Uterus (tissue), 2 donors: Measurements from ENCODE around the gene ALKBH3.

Source experiments
- CTCF ChIP-seq, 4 experiments: fragments of 200-600 bp in 2 of 4; fragments of 450-650 bp in 2 of 4; sonication (generic) in 2 of 4; IDR thresholded peaks; one replicate each; pipeline ENCODE4 v1.5.1; 2016 to 2019; ENCODE audit warnings: antibody characterized with exemption in 4 of 4, mild to moderate bottlenecking in 2 of 4, moderate library complexity in 1 of 4
- POLR2A ChIP-seq, 2 donors: fragments of 450-650 bp; IDR thresholded peaks; one replicate each; pipeline ENCODE4 v1.6.1; 2016; ENCODE audit warnings: antibody characterized with exemption in 2 of 2, mild to moderate bottlenecking in 1 of 2, moderate library complexity in 1 of 2

DNA sequence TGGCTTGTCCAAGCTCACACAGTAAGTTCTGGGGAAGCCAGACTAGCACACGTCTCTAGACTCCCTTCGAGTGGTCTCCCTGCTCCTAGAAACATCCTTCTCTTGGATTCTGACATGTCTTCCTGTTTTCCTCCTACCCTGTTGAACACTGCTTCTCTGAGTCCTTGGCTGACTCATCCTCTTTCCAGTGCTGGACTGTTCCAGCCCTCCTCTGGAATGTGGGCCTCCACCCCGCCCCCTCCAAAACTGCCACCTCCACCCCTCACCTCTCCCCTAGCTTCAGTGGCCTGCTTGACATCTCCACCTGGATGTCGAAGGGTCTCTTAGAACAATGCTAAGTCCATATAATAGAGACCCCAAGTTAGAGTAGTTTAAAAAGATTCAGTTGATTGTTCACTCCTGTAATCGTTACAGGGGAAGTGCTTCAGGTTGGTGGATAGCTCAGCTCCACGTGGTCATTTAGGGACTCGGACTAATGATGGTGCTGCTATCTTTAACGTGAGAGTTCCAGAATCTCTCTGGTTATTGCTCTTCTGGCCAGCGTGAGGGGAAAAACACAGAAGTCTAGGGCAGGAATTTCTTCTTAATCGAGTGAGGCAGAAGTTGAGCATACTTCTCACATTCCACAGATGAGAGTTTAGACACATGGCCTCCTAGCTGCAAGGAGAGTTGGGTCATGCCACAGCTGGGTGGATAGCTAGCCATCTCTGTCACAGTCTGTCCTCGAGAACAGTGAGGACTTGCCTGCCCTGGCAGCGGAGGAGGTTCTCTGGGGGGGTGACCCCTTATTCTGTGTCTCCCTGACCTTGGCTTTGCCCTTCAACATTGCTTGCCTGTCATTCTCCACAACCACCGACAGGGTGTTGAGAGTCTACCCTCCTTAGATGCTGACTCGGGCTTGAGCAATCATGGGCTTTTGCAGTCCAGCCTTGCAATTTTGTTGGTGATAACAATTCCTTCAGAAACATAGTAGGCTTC is 57.1 kb downstream of the ALKBH3 start:
- TF ChIP-seq POLR2A (IDR thresholded peaks at IDR 0.05), result no peak
- TF ChIP-seq CTCF (IDR thresholded peaks at IDR 0.05), result peak in 1 of 4 experiments; percentile 5
